OCI-LY3 (cell line): Measurements from ENCODE around the gene TRIM2.

Source experiments
- H2AFZ ChIP-seq: fragments of 200-600, 300-600 bp; shearing (Covaris generic); 2 replicates; pipeline ENCODE4 v1.6.0; 2014; ENCODE audit warnings: antibody characterized with exemption, low read depth, low read length
- H3K27ac ChIP-seq: fragments of 200-600, 300-600 bp; sonication (generic); 2 replicates; pipeline ENCODE4 v1.5.1; 2014; ENCODE audit warnings: mild to moderate bottlenecking, low read length, moderate library complexity, mixed read lengths
- H3K27me3 ChIP-seq: fragments of 200-600, 300-600 bp; sonication (generic); 2 replicates; pipeline ENCODE4 v1.6.1; 2014; ENCODE audit warnings: low read depth, low read length, mixed read lengths
- H3K36me3 ChIP-seq: fragments of 200-600, 300-600 bp; sonication (generic); replicated peaks from 2 replicates; pipeline ENCODE3; 2014; ENCODE audit warnings: low read depth, low read length, mixed read lengths
- H3K4me1 ChIP-seq: fragments of 300-600, 200-600 bp; sonication (generic); 2 replicates; pipeline ENCODE4 v1.6.1; 2014; ENCODE audit warnings: low read length, mixed read lengths
- H3K4me2 ChIP-seq: fragments of 200-600, 300-600 bp; sonication (generic); 2 replicates; pipeline ENCODE4 v1.6.1; 2014; ENCODE audit warnings: low read length, mixed read lengths
- H3K4me3 ChIP-seq: fragments of 300-600, 200-600 bp; sonication (generic); 2 replicates; pipeline ENCODE4 v1.5.1; 2014; ENCODE audit warnings: antibody characterized with exemption, mild to moderate bottlenecking, low read length, moderate library complexity
- H3K79me2 ChIP-seq: fragments of 300-600, 200-600 bp; shearing (Covaris generic); 2 replicates; pipeline ENCODE4 v1.6.1; 2014; ENCODE audit warnings: mild to moderate bottlenecking, low read length, mixed read lengths
- H3K9ac ChIP-seq: fragments of 300-600, 200-600 bp; shearing (Covaris generic); 2 replicates; pipeline ENCODE4 v1.6.0; 2014; ENCODE audit warnings: mild to moderate bottlenecking, low read length, moderate library complexity
- H3K9me3 ChIP-seq: fragments of 200-600, 300-600 bp; shearing (Covaris generic); 2 replicates; pipeline ENCODE4 v1.6.1; 2014; ENCODE audit warnings: low read length, mixed read lengths; ENCODE audit not compliant: insufficient read depth
- H4K20me1 ChIP-seq: fragments of 200-600, 300-600 bp; sonication (generic); 2 replicates; pipeline ENCODE4 v1.6.1; 2016; ENCODE audit warnings: low read length, mixed read lengths; ENCODE audit not compliant: insufficient read depth
- CTCF ChIP-seq: fragments of 200-600, 300-600 bp; sonication (generic); IDR thresholded peaks from 2 replicates; pipeline ENCODE4 v1.5.1; 2014; ENCODE audit warnings: antibody characterized with exemption, low read length, low read depth
- EZH2phosphoT487 ChIP-seq: fragments of 200-600 bp; shearing (Covaris generic); IDR thresholded peaks from 2 replicates; pipeline ENCODE4 v1.6.1; 2018; ENCODE audit warnings: antibody characterized with exemption, mixed run types, low read depth

The TRIM2 gene

GRCh38 chr4:153204247-153204671 is at the start of gene TRIM2:
TRIM2 (plus strand) TSS chr4:153204443; CDS start chr4:153204531, 88 bp downstream.
- Histone ChIP-seq H3K9ac (no peak within 1 kb of the TSS), H3K27ac (no peak within 1 kb of the TSS), H3K4me1 (no peaks in the 10 kb centered on the region), H3K27me3 (no peaks in the 10 kb centered on the region), H2AFZ (no peak within 1 kb of the TSS), H3K9me3 (no peaks in the 10 kb centered on the region), H4K20me1 (peaks cover 21% of the 10 kb centered on the region; the same call in 1 of the 2 replicates), H3K4me2 (no peak within 1 kb of the TSS), H3K36me3 (no peaks in the 10 kb centered on the region), H3K4me3 (no peak within 1 kb of the TSS), H3K79me2 (peaks cover 5% of the 10 kb centered on the region)
- no peak for TF ChIP-seq EZH2phosphoT487
- TF ChIP-seq CTCF, result no peak

GRCh38 chr4:153155686-153156085 is 48.6 kb upstream of the TRIM2 start:
- Histone ChIP-seq H3K79me2 (peaks cover 63% of the 10 kb centered on the region), H4K20me1 (no peaks in the 10 kb centered on the region; the same call in 1 of the 2 replicates), H2AFZ (no peak overlapping the region), H3K27ac (peak overlapping the region; percentile 84), H3K4me2 (peak overlapping the region; percentile 88), H3K27me3 (no peaks in the 10 kb centered on the region), H3K4me1 (peaks cover 82% of the 10 kb centered on the region), H3K36me3 (no peaks in the 10 kb centered on the region), H3K9ac (peak overlapping the region; percentile 58), H3K9me3 (no peaks in the 10 kb centered on the region), H3K4me3 (peak overlapping the region; percentile 52)
- TF ChIP-seq EZH2phosphoT487 (no peak), CTCF (no peak)

- TF ChIP-seq CTCF, result peak; percentile 93
- no peak for TF ChIP-seq EZH2phosphoT487
- peak overlapping the region; percentile 52 for H3K4me3 ChIP-seq
- peak overlapping the region; percentile 88 for H3K4me2 ChIP-seq
- H3K36me3 ChIP-seq, result peaks cover 2% of the 10 kb centered on the region
- H2AFZ ChIP-seq, result no peak overlapping the region
- H3K27me3 ChIP-seq, result no peaks in the 10 kb centered on the region
- H4K20me1 ChIP-seq, result no peaks in the 10 kb centered on the region; the same call in 1 of the 2 replicates
- peak overlapping the region; percentile 84 for H3K27ac ChIP-seq
- H3K4me1 ChIP-seq, result peaks cover 77% of the 10 kb centered on the region
- peak overlapping the region; percentile 58 for H3K9ac ChIP-seq
- peaks cover 69% of the 10 kb centered on the region for H3K79me2 ChIP-seq
- no peaks in the 10 kb centered on the region for H3K9me3 ChIP-seq
These were observed 48.0 kb upstream of the TRIM2 start for GRCh38 chr4:153156263-153156662.

GRCh38 chr4:153156721-153157120 is 47.5 kb upstream of the TRIM2 start:
- TF ChIP-seq EZH2phosphoT487 (no peak), CTCF (no peak)
- Histone ChIP-seq H2AFZ (no peak overlapping the region), H3K79me2 (peaks cover 74% of the 10 kb centered on the region), H3K4me3 (peak overlapping the region; percentile 52), H3K9me3 (no peaks in the 10 kb centered on the region), H4K20me1 (no peaks in the 10 kb centered on the region; the same call in 1 of the 2 replicates), H3K4me1 (peaks cover 72% of the 10 kb centered on the region), H3K27me3 (no peaks in the 10 kb centered on the region), H3K9ac (peak overlapping the region; percentile 58), H3K36me3 (peaks cover 7% of the 10 kb centered on the region), H3K4me2 (peak overlapping the region; percentile 88), H3K27ac (peak overlapping the region; percentile 84)
